MM.1S (cell line): ENCODE data around the gene DLL4.

Experiments used
- CTCF ChIP-seq: fragments of 300-600 bp; sonication (generic); IDR thresholded peaks from 2 replicates; pipeline ENCODE4 v1.5.1; 2016; ENCODE audit warnings: antibody characterized with exemption, low read length, mixed read lengths
- EZH2 ChIP-seq: fragments of 300-600 bp; sonication (generic); optimal IDR thresholded peaks from 2 replicates; pipeline ENCODE3; 2017; ENCODE audit warnings: low read depth, mild to moderate bottlenecking, antibody characterized with exemption, low read length, mixed read lengths
- EZH2phosphoT487 ChIP-seq: fragments of 300-600 bp; sonication (generic); IDR thresholded peaks from 2 replicates; pipeline ENCODE4 v1.6.1; 2018; ENCODE audit warnings: antibody characterized with exemption, low read length

GRCh38 chr15:40951764-40952163 is 22.6 kb downstream of the DLL4 start:
- TF ChIP-seq CTCF (no peak), EZH2 (no peak), EZH2phosphoT487 (no peak)
